Mesenchymal stem cell (in vitro differentiated cells and primary cell): Measurements from ENCODE around the gene ACKR2.

Experiments
- DNase-seq: peaks from one replicate; pipeline ENCODE4 v3.0.0-alpha.2; 2013
- H2AFZ ChIP-seq: one replicate; pipeline ENCODE4 v1.6.1; 2013; ENCODE audit warnings: low read depth, mild to moderate bottlenecking, control low read depth, inconsistent platforms, low read length, moderate library complexity
- H2AK5ac ChIP-seq: 2 replicates; pipeline ENCODE4 v1.6.1; 2013; ENCODE audit warnings: low read length, moderate library complexity, mild to moderate bottlenecking, inconsistent platforms; ENCODE audit not compliant: severe bottlenecking
- H2BK120ac ChIP-seq: one replicate; pipeline ENCODE4 v1.6.1; 2013; ENCODE audit warnings: low read depth, mild to moderate bottlenecking, inconsistent platforms, low read length, moderate library complexity
- H2BK12ac ChIP-seq, 2 experiments: one replicate each; pipeline ENCODE4 v1.6.1; 2013; ENCODE audit warnings: inconsistent platforms in 2 of 2, low read length in 2 of 2, mild to moderate bottlenecking in 2 of 2, moderate library complexity in 2 of 2, control low read depth in 1 of 2
- H2BK15ac ChIP-seq: one replicate; pipeline ENCODE4 v1.6.1; 2013; ENCODE audit warnings: mild to moderate bottlenecking, low read depth, inconsistent platforms; ENCODE audit not compliant: poor library complexity, severe bottlenecking
- H2BK5ac ChIP-seq: 2 replicates; pipeline ENCODE4 v1.6.1; 2013; ENCODE audit warnings: low read depth, mild to moderate bottlenecking, low read length, control low read depth, inconsistent platforms; ENCODE audit not compliant: poor library complexity, severe bottlenecking
- H3K14ac ChIP-seq, 2 experiments: one replicate each; pipeline ENCODE4 v1.6.1; 2013; ENCODE audit warnings: inconsistent platforms in 2 of 2, low read length in 2 of 2, control low read depth in 1 of 2, mild to moderate bottlenecking in 1 of 2, moderate library complexity in 1 of 2
- H3K18ac ChIP-seq, 2 experiments: one replicate each; pipeline ENCODE4 v1.6.1; 2013; ENCODE audit warnings: inconsistent platforms in 2 of 2, low read length in 2 of 2, control low read depth in 1 of 2, low read depth in 1 of 2, mild to moderate bottlenecking in 1 of 2
- H3K23ac ChIP-seq, 2 experiments: one replicate each; pipeline ENCODE4 v1.6.1; 2013; ENCODE audit warnings: inconsistent platforms in 2 of 2, low read length in 2 of 2, mild to moderate bottlenecking in 2 of 2, moderate library complexity in 2 of 2, control low read depth in 1 of 2
- H3K27ac ChIP-seq: 2 replicates; pipeline ENCODE4 v1.5.1; 2013; ENCODE audit warnings: mild to moderate bottlenecking, moderate library complexity, low read length, control low read depth, inconsistent platforms; ENCODE audit not compliant: poor library complexity, severe bottlenecking
- H3K27me3 ChIP-seq, 2 experiments: 2 replicates each; pipeline versions ENCODE4 v1.6.1 to v1.7.0; 2013; ENCODE audit warnings: low read length in 2 of 2, mild to moderate bottlenecking in 2 of 2, moderate library complexity in 2 of 2, control low read depth in 1 of 2, inconsistent platforms in 1 of 2; ENCODE audit not compliant: control insufficient read depth in 1 of 2, insufficient read depth in 1 of 2
- H3K36me3 ChIP-seq, 2 experiments: 2 replicates each; pipeline versions ENCODE4 v1.6.1 to v1.7.0; 2013; ENCODE audit warnings: low read length in 2 of 2, control low read depth in 1 of 2, inconsistent platforms in 1 of 2, low read depth in 1 of 2, mild to moderate bottlenecking in 1 of 2; ENCODE audit not compliant: insufficient read depth in 2 of 2, control insufficient read depth in 1 of 2
- H3K4ac ChIP-seq, 2 experiments: one replicate each; pipeline ENCODE4 v1.6.1; 2013; ENCODE audit warnings: inconsistent platforms in 2 of 2, low read length in 2 of 2, mild to moderate bottlenecking in 2 of 2, moderate library complexity in 2 of 2, control low read depth in 1 of 2, low read depth in 1 of 2
- H3K4me1 ChIP-seq: 2 replicates; pipeline ENCODE4 v1.6.1; 2013; ENCODE audit warnings: low read depth, low read length, control low read depth; ENCODE audit not compliant: control insufficient read depth, insufficient read depth
- H3K4me2 ChIP-seq: 2 replicates; pipeline ENCODE4 v1.6.1; 2013; ENCODE audit warnings: low read length, mild to moderate bottlenecking, inconsistent platforms; ENCODE audit not compliant: poor library complexity, severe bottlenecking
- H3K4me3 ChIP-seq, 2 experiments: 2 replicates each; pipeline versions ENCODE4 v1.5.1 to v1.7.0; 2013; ENCODE audit warnings: low read length in 2 of 2, mild to moderate bottlenecking in 2 of 2, control low read depth in 1 of 2, low read depth in 1 of 2; ENCODE audit not compliant: insufficient read depth in 1 of 2
- H3K79me1 ChIP-seq: replicated peaks from 2 replicates; pipeline ENCODE4 v1.6.1; 2013; ENCODE audit warnings: mild to moderate bottlenecking, control low read depth, low read length, inconsistent platforms; ENCODE audit not compliant: poor library complexity, severe bottlenecking
- H3K9ac ChIP-seq: 2 replicates; pipeline ENCODE4 v1.7.0; 2013; ENCODE audit warnings: mild to moderate bottlenecking, low read length, moderate library complexity
- H3K9me3 ChIP-seq: 2 replicates; pipeline ENCODE4 v1.7.0; 2013; ENCODE audit warnings: mild to moderate bottlenecking, low read length; ENCODE audit not compliant: control insufficient read depth
- H4K8ac ChIP-seq: one replicate; pipeline ENCODE4 v1.6.1; 2013; ENCODE audit warnings: inconsistent platforms, mild to moderate bottlenecking, low read length, moderate library complexity
- H4K91ac ChIP-seq: one replicate; pipeline ENCODE4 v1.6.1; 2013; ENCODE audit warnings: mild to moderate bottlenecking, low read length, inconsistent platforms
- WGBS: methylation state at CpG from one replicate; pipeline ENCODE4 v1.1.7; 2013; ENCODE audit warnings: mixed read lengths; 5-methylcytosine and 5-hydroxymethylcytosine counted together

The ACKR2 gene

DNA sequence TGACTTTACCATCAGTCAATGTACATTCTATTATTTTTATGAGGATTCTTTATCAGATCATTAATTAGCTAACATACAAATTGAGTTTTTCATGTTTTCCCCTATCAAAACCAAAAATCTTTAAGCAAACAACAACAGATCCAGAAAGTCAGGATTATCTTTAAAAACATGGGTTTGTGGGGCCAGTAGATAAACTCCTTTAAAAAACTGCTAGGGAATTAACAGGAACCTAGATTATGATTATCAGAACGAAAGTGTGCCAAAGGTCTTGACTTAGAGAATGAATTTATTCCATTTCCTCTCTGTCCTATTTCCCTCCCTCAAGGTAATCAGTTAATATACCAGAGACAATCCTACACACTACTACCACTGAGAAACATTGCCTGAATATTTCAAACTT, 23.0 kb upstream of the ACKR2 start:
- H4K91ac ChIP-seq, result no peak overlapping the region
- no peak overlapping the region for H3K4me3 ChIP-seq
- no peak overlapping the region for H3K14ac ChIP-seq
- H3K4me2 ChIP-seq, result no peak overlapping the region
- H3K4ac ChIP-seq, result no peak overlapping the region
- H2AK5ac ChIP-seq, result no peak overlapping the region
- no peak overlapping the region for H2BK12ac ChIP-seq
- no peaks in the 10 kb centered on the region for H3K27me3 ChIP-seq
- H3K23ac ChIP-seq, result no peak overlapping the region
- H3K18ac ChIP-seq, result no peak overlapping the region
- no peaks in the 10 kb centered on the region for H3K9me3 ChIP-seq
- no peak overlapping the region for H2BK5ac ChIP-seq
- H3K36me3 ChIP-seq, result peaks cover 6 to 55% of the 10 kb centered on the region in 2 experiments
- peaks cover 9% of the 10 kb centered on the region for H3K79me1 ChIP-seq
- 100% methylated on average over 1 of the region's 1 CpG for WGBS
- H3K27ac ChIP-seq, result no peak overlapping the region
- DNase-seq, result no peak
- H2AFZ ChIP-seq, result no peak overlapping the region
- no peak overlapping the region for H4K8ac ChIP-seq
- no peak overlapping the region for H3K9ac ChIP-seq
- no peak overlapping the region for H2BK120ac ChIP-seq
- H3K4me1 ChIP-seq, result no peaks in the 10 kb centered on the region
- H2BK15ac ChIP-seq, result no peak overlapping the region

DNA sequence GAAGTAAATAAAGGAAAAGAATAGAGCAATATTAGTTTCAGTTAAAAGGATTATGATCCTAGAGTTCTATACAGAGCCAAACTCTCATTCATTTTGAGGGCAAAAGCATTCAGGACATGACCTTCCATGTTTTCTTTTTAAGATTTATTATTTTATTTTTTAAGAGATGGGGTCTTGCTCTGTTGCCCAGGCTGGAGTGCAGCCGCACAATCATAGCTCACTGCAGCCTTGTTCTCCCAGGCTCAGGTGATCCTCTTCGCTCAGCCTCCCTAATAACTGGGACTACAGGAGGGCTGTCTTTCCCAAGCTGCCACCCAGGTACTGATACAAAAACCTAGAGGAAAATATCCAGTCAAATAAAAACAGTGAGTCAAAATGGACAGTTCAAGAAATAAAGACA, 22.6 kb upstream of the ACKR2 start:
- H3K79me1 ChIP-seq, result peaks cover 9% of the 10 kb centered on the region
- H3K9ac ChIP-seq, result no peak overlapping the region
- H3K23ac ChIP-seq, result no peak overlapping the region

DNA sequence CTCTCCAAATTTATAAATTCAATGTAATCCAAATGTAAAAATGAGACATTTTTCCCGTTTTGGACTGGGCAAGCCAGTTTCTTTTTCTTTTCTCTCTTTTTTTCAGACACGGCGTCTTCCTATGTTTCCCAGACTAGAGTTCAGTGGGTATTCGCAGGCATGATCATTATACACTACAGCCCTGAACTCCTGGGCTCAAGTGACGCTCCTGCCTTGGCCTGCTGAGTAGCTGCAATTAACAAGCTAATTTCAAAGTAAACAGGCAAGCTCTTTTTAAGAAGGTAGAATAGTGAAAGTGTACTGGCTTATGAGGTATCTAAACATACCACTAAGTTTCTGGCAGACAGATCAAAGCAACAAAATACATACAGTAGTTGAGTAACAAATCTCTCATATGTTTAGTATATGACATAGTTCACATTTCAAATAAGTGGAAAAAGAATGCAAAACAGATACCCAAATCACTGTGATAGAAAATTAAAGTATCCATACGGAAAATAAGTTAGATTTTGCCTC, 18.5 kb upstream of the ACKR2 start:
- H2BK15ac ChIP-seq, result no peak overlapping the region
- H3K4ac ChIP-seq, result no peak overlapping the region
- no peaks in the 10 kb centered on the region for H3K9me3 ChIP-seq
- peaks cover 18% of the 10 kb centered on the region for H3K79me1 ChIP-seq
- no peaks in the 10 kb centered on the region for H3K4me1 ChIP-seq
- H3K27me3 ChIP-seq, result no peaks in the 10 kb centered on the region
- H3K14ac ChIP-seq, result no peak overlapping the region
- H3K23ac ChIP-seq, result no peak overlapping the region
- no peak overlapping the region for H2AFZ ChIP-seq
- no peak overlapping the region for H3K9ac ChIP-seq
- H2BK120ac ChIP-seq, result no peak overlapping the region
- no peak overlapping the region for H4K8ac ChIP-seq
- H3K18ac ChIP-seq, result no peak overlapping the region
- no peak overlapping the region for H3K4me2 ChIP-seq
- WGBS, result 97% methylated on average over 5 of the region's 6 CpGs
- no peak overlapping the region for H2AK5ac ChIP-seq
- no peak overlapping the region for H2BK12ac ChIP-seq
- H3K4me3 ChIP-seq, result no peak overlapping the region
- peaks cover 10 to 45% of the 10 kb centered on the region in 2 experiments for H3K36me3 ChIP-seq
- no peak overlapping the region for H4K91ac ChIP-seq
- H3K27ac ChIP-seq, result no peak overlapping the region
- H2BK5ac ChIP-seq, result no peak overlapping the region
- no peak for DNase-seq

More for the DNA sequence above, 22.6 kb upstream of the ACKR2 start:
- Histone ChIP-seq H3K4me3 (no peak overlapping the region), H2BK15ac (no peak overlapping the region), H3K14ac (no peak overlapping the region), H3K18ac (no peak overlapping the region), H2BK12ac (no peak overlapping the region), H4K8ac (no peak overlapping the region), H2AFZ (no peak overlapping the region), H3K27ac (no peak overlapping the region), H3K4me1 (no peaks in the 10 kb centered on the region), H3K9me3 (no peaks in the 10 kb centered on the region), H3K36me3 (peaks cover 6 to 55% of the 10 kb centered on the region in 2 experiments), H3K27me3 (no peaks in the 10 kb centered on the region), H2AK5ac (no peak overlapping the region), H2BK5ac (no peak overlapping the region), H2BK120ac (no peak overlapping the region), H4K91ac (no peak overlapping the region), H3K4me2 (no peak overlapping the region), H3K4ac (no peak overlapping the region)
- WGBS, result 100% methylated on average over 2 of the region's 2 CpGs
- no peak for DNase-seq

DNA sequence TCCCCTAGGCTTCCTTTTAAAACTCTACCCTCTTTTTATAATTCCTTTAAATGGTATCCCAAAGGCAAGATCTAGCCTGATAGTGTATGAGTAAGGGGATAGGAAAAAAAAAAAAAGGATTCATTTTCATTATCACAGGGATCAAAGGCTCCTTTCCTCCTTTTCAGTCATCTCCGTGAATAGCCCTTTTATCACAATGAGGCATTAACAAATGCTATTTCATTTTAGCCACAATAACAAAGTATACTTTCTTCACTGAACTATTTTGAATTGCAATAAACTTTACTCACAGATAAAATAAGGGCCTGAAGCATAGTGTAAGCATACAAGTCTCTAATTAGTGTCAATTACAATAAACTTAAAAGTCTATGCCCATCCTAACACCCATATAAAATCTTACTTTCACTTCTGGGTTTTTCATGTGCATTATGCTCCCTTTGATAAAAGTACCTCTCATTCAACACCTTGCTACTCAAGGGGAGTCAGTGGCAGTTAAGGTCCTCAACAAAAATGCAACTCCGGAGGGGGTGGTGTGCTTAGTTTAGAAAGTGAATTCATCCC, 13.5 kb upstream of the ACKR2 start:
- H2AFZ ChIP-seq, result no peak overlapping the region
- H4K91ac ChIP-seq, result no peak overlapping the region
- H3K4me3 ChIP-seq, result no peak overlapping the region
- H3K18ac ChIP-seq, result no peak overlapping the region
- no peak overlapping the region for H3K27ac ChIP-seq
- no peak overlapping the region for H4K8ac ChIP-seq
- H2BK5ac ChIP-seq, result no peak overlapping the region
- no peak overlapping the region for H2BK15ac ChIP-seq
- H3K4ac ChIP-seq, result no peak overlapping the region
- H3K9ac ChIP-seq, result no peak overlapping the region
- H3K36me3 ChIP-seq, result peaks cover 4 to 24% of the 10 kb centered on the region in 2 experiments
- no peak for DNase-seq
- H3K9me3 ChIP-seq, result no peaks in the 10 kb centered on the region
- 100% methylated on average over 1 of the region's 2 CpGs for WGBS
- no peak overlapping the region for H2AK5ac ChIP-seq
- H3K23ac ChIP-seq, result no peak overlapping the region
- H3K27me3 ChIP-seq, result no peaks in the 10 kb centered on the region
- no peak overlapping the region for H2BK120ac ChIP-seq
- H2BK12ac ChIP-seq, result no peak overlapping the region
- H3K14ac ChIP-seq, result no peak overlapping the region
- no peaks in the 10 kb centered on the region for H3K4me1 ChIP-seq
- H3K79me1 ChIP-seq, result peaks cover 13% of the 10 kb centered on the region
- no peak overlapping the region for H3K4me2 ChIP-seq
